HG03108 (cell line): ENCODE results near the gene TSPAN5.
"Not testable (repeated sequence)": the region's sequence is repeated elsewhere in the genome, so short reads cannot be mapped to it uniquely, and the experiment has no call there.

ENCODE experiments used
- ATAC-seq: cut with Tn5 transposase; IDR thresholded peaks from one replicate; pipeline ENCODE4 v1.9.1; 2021; ENCODE audit warnings: moderate library complexity; ENCODE audit not compliant: unreplicated experiment

TSPAN5 gene

DNA sequence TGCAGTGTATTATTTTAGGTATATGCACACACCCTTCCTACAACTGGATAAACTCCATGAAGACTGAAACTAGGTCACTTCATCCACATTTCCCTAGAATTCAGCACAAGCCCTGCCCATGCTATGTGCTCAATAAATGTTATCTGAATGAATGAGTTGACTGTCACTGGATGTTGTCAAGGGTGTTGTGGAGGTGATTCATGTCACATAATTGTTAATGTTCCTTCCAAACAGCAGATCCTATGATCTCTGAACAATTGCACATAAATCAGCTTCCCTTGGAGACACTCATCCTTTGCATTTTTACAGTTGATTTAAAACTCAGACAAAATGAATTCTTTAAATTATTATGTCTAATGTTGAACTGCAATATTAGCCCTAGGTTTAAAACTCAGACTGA is 154.7 kb downstream of the TSPAN5 start:
- ATAC-seq, result no peak

DNA sequence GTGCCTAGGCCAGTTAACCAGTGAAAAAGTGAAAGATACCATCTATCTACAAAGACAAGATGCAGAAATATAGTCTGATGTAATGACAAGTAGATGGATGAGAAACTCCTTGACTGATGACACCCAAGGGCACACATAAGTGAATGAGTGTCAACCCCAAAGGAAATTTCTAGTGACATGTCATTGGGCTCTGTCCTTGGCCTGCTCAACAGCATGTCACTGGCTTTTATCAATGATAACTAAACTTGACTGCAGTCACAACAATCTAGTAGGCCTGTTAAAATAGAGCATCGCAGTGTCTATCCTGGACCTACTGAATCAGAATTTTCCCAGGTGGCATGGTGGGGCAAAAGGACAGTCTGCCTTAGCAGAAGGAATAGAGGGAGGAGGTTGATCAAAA is 155.8 kb downstream of the TSPAN5 start:
- ATAC-seq, result no peak

DNA sequence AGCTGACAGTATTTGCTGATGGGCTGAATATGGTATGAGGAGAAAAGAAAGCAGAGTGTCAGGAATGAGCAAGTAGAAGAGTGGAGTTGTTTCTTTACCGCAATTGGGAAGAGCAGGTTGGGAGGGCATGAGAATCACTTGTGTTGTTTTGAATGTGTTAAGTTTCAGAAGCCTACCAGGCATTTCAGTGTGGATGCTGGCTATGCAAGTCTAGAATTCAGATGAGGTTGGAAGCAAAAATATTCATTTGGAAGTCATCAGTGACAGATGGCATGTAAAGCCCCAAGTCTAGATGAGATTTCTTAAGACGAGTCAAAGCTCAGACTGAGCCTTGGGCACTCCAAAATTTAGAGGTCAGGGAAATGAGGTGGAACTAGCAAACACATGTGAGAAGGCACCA is 156.4 kb downstream of the TSPAN5 start:
- ATAC-seq, result no peak

DNA sequence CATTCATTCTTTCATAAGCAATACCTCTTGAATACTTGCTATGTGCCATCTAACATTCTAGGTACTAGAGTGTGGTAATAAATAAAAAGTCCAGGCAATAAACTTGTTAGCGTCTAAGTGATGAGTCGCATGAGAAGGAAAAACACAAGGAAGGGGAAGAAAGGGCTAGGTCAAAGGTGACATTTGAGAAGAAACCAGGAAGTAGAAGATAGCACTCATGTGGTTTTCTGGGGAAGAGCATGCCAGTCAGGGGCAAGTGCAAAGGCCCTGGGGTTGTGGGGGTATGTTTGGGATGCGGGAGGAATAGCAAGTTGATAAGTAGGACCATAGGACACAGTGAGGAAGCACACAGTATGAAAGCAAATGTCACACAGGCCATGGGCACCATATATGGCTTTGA is 157.0 kb downstream of the TSPAN5 start:
- ATAC-seq, result no peak

DNA sequence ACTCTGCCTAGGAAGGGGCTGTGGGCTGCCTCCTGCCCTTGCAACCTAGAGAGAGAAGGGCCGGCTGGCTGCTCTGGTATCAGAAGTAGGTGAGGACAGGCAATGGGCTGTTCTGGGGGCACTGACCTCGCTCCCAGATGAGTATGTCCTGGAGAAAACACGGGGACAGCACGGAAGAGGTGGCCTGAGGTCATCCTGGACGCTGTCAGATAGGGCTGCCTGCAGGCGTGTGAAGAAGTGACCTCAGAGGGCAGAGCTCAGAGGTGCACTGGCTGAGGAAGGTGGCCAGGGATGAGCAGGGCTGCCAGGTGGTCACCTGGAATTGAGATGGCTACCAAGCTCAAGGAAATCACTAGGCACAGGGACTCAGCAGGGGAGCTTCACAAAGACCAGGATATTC is 159.6 kb downstream of the TSPAN5 start:
- ATAC-seq, result no peak

DNA sequence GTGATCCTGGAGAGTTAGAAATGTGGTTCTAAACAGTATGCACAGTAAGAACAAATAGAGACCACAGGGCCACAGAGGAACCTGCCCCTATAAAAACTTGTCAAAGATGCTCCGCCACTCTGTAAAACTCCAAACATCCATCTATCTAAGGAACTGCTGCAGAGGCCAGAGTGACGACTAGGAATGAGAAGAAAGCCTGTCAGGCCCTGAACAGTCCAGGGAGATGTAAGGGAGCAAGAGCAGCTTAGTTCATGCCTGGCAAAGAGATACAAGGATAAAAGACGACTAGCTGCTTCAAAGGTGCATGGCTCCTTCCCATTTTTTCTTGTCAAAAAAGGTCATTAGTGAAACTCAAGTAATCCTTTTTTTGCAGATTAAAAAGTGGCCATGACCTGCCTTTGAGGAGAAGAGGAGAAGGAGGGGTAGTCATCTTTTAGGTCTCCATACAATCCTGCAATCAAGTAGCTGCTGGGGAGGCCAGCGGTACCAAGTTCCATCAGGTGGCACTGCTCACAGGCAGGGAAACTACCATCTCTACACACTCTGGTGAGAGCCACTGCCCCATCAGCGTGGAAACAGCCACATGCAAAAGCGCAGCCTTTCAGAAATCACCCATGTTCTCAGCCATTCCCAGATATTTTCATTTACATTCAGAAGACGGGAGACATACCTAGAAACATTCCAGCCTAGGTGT is 162.1 kb downstream of the TSPAN5 start:
- no peak for ATAC-seq

DNA sequence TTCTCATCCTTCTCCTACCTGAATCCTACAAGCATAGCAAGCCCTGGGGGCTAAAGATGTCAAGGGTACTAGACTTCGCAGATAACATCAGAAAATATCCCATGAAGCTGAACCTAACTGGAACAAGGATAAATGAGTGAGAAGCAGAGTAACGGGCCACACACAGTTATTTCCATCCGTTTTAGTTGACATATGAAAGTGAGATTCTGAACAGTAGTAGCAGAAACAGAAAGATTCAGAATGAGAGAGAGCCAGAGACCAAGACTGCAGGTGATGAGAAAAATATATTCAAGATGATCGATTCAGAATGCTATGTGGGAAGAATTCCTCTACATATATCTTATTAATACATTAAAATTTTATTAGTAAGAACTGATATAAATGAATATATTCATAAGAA is 165.1 kb downstream of the TSPAN5 start:
- ATAC-seq, result peak; percentile 61

DNA sequence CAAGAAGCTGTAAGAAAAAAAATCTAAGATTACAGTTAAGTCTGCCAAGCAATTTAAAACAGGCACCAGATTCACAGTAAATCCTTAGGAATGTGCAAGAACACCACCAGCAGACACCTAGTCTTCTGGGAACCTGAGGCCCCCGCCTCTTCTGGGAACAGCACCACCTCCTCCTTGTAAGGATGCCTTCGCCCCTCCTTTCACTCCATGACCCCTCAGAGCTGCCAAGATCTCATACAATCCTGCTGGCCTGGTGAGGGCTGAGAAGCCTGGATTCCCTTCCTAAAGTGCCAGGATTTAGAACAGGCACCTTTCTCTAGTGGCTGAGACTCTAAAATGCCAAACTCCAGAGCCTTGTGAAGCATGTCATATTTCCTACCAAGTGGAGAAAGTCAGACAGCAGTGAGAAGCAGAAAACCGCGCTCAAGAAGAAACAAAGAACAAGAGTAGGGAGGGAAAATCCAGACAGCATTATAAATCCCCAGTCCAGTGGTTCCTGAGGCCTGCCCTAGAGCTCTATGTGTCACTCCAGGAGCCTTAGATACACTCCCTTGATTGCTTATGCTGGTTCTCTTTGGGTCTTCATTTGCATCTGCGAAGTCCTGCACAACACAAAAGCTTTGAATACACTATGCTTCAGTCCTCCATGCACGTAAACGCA is 166.4 kb downstream of the TSPAN5 start:
- ATAC-seq, result no peak

DNA sequence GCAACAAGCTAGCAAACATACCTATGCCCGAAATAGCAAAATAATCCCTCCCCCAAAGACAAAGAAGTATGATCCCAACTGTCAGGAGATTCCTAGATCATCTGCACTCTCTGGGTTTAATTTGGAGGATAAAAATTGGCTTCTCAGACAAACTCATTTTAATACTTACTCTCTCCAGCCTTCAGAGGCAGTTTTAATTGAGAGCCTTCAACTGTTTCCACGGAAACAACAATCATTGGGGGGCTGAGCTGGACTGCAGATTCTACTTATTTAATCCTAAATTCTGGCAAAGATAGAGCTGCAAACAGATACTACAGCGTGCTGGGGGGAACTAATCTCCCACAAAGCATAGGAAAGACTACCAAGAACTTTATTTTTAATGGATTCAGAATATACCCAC is 168.2 kb downstream of the TSPAN5 start:
- no peak for ATAC-seq

DNA sequence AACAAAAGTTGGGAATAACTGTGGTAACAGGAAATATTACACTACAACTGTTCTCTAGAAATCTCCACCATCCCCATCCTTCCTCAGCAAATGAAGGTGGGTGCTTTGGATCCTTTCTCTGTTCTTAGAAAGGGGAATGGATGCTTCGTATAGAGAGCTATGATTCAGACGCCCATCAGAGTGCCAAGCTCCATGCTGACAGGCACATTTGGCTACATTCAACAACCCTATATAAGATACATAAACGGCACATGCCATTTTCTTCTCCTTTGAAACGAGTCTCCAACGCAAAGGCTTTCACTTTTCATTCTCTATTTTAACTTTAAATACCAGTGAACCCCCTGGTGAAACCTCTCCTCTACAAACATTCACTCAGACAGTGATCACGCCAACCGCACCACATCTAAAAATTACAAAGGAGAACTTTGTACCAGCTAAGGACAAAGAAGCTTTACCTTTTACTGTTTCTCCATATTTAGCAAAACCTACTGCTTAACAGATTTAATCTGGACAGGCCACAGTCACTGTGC is 172.5 kb downstream of the TSPAN5 start:
- ATAC-seq, result no peak

DNA sequence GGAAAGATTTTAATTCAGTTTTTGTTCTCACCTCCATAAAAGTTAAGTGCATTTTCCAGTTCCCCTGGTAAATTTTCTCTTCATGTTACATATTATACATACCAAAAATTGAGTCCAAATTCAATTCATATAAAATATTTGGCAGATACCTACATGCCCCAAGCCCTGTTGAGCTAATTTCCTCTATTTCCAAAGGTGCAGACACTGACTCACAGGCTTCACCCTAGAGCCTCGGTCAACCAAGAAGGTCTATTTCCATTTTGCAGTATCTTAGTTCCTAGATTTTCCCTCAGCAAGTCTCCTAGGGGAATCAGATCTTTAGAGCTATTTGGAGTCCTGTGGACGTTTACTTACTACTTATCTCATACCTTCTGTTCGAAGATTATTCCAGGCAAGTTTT is 174.4 kb downstream of the TSPAN5 start:
- no peak for ATAC-seq

DNA sequence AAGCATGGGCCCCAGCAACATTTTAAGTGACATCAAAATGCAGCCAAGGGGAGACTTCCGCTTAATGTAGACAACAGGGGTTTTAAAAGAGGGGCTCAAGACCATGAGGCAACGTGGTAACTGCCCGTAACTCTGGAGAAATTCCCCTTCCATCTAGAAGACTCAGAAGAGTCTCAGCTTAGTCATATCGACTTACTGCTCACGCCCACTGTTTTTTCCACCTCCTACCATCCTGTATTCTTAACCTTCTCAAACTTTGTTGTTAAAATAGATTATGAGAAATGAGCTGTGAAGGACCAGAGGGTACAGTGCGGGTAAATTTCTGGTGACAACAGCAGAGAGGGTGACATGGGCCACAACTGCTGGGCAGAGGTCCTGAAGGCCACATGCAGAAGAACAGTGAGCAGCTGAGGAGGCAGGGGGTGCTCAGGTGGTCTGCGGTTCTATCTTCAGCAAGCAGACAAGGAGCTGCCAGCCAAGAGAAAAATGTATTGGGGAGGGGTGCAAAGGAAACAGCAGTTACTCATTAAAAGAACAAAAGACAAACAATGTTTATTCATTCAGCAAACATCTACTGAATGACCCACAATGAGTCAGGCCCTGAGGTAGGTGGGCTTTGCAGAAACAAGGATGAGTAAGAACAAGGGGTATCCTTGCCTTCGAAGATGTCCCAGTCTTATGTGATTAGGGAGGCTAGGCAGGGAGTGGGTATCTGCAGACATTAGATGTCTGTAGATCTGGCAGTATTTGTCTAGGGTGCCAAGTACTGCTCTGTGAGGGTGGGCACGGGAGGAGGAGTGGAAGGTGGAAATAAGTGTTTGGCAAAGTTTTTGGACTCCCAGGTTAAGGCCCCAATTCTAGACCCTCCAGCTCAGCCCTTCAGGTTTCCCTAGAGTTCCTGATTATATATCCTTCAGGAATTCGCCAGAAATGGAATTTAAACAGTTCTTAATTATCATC is 175.3 kb downstream of the TSPAN5 start:
- ATAC-seq, result peak; percentile 85

DNA sequence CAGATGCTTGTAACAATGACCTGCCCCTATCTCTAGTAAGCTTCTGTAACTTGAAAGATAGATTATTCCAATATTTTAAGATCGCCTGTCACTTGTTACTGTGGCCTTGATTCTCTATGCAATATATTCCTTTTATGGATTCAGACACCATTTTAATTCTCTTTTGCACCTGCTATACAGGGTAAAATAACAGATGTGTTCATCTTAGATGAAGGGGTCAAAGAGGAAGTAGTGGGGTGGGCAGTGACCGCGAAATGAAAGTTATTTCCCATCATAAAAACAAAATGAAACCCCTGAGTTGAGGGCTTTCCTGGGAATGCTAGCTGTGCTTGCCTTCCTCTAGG is 175.9 kb downstream of the TSPAN5 start:
- no peak for ATAC-seq

DNA sequence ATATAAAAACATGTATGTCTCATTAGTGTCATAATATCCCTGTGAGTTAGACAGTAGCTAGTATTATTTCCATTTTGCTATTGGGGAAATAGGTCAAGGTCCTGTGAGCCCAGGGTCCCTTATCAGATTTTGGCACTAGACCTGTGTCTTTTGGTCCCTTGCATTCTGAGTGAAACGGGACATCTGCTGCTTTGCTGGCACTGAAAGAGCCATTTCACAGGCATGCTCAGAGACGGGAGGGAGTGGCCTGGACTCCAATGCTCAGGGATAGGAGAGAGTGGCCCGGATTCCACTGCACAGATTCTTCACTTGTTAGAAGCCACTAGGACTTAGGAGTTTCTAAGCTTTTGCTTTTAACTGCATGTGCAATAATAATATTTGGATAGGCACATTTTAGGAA is 177.2 kb downstream of the TSPAN5 start:
- ATAC-seq, result no peak

DNA sequence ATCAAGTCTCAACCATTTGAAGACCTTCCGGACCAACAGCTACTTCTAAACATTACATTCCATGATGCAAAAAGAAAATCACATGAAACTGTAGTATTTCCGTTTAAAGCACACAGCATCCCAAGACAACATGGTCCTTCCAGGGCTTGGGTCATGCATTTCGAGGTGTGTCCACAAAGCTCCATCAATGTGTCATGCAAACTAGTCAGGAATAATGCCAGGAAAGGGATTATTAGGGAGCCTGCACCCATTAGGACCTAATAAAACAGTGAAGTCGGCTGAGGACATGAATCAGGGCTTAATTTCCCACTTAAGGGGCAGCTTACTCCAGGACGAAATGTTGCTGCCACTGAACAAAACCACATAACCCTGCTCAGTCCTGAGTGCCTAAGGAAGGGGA is 177.9 kb downstream of the TSPAN5 start:
- no peak for ATAC-seq

DNA sequence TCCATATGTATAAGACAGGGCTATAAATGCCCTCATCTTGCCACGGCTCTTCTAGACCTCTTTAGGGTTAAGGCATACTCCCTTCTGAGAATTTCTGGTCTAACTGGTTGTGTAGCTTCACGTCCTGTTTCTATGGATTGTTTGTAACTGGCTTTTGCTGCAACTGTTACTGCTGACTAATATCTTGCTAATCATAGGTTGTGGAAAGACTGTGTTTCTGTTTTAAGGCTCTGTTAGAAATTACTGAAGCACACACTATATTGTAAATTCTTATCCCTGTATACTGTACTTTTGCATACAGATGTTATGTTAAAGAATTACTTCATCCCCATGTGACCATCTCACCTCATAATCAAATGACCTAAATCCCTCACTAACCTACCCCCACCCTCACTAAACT is 178.8 kb downstream of the TSPAN5 start:
- ATAC-seq, result not testable (repeated sequence)

DNA sequence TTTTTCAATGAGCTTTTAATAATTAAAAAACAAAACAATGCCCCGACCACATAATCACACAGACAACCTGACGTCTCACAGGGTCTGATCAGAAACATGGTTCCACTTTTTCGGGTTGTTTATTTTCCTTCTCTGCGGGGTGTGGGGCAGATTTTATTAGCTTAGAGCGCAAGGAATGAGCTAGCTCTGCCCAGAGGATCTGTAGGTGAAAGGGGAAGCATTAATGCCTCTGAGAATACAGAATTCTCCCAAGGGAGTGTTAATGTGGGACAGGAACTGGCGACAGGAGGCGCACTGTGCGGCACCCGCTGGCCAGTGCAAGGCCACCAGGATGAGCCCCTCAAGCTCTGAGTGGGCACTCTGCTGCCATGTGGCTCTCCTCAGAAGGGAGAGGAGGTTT is 181.5 kb downstream of the TSPAN5 start:
- no peak for ATAC-seq

DNA sequence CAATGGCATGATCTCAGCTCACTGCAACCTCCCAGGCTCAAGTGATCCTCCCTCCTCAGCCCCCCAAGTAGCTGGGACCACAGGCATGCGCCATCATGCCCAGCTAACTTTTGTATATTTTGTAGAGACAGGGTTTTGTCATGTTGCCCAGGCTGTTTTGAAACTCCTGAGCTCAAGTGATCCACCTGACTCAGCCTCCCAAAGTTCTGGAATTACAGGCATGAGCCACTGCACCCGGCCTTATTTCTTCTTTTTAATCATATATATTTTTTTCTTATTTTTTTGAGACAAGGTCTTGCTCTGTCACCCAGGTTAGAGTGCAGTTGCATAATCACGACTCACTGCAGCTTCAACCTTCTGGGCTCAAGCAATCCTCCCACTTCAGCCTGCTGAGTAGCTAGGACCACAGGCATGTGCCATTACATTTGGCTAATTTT is 184.0 kb downstream of the TSPAN5 start:
- no peak for ATAC-seq

DNA sequence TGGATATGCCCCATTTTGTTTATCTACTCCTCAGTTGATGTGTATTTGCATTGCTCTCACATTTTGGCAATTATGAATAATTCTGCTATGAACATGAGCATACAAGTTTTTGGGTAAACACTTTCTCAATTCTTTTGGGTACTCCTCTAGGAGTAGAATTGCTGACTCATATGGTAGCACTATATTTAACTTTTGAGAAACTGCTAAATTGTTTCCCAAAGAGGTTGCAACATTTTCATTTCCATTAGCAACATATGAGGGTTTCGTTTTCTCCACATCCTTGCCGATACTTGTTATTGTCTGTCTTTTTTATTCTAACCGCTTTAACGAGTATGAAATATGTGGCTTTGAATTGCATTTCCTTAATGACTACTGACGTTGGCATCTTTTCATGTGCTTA is 185.4 kb downstream of the TSPAN5 start:
- no peak for ATAC-seq

DNA sequence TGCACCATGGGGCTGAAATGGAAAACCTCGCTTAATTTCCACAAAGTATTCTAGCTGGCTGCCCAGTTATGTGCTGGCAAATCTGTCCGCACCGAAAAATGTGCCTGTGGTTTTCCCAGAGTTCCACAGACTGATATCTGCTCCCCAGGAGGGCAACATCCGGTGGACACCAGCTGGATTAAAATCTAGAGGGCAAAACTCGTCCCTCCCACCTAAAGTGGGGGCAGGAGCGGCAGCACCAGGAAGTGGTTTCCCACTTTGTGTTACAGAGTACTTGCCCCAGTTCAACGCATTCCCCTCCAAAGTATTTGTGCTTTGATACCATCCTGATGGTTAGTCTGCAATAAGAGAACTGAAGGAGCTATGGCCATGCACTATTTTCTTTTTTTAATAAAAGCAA is 187.6 kb downstream of the TSPAN5 start:
- no peak for ATAC-seq

DNA sequence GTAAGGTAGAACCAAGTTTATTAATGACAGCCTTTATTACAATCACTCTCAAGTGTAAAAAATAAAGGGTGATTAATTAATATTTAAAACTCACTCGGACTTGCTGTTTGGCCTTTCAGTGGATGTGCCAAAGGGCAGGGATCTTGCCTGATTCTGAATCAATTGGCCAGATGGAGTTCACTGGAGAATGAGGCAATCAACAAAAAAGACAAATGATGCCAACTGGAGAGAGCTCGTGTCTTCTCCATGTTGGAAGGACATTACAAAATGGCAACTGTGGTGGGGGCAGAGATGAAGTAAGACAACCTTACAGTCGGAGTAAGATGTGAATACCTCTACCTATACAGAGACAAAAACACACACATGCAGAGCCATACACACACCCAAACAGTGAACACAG is 188.0 kb downstream of the TSPAN5 start:
- no peak for ATAC-seq

DNA sequence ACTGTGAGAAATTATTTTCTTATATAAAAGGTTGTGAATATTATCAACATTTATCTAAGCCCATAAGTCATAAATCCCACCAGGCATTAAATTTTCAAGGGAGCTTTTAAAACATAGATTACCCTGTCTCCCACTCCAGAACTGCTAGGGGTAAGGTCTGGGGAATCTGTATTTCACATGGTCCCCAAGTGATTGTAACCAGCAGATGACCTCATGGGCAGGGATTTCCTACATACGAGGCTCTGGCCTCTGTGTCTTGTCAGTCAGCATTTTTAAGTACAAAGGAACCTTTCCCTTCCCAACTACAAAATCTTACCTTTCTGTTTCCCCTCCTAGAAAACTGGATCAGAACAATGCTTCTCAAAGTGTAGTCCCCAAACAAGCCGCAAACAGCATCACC is 188.6 kb downstream of the TSPAN5 start:
- ATAC-seq, result no peak
